Smooth muscle cell (in vitro differentiated cells): Measurements from ENCODE around the gene FBN3. TPM values are rescaled to one million over a fixed set of nuclear protein-coding genes. Genes with fewer than 3 reads are reported as not detected.

ENCODE experiments used
- DNase-seq: peaks from one replicate; lab custom pipeline; 2025; ENCODE audit not compliant: unreplicated experiment; lab: John Stamatoyannopoulos, UW
- H2AFZ ChIP-seq: fragments of 200-600 bp; sonication (generic); 2 replicates; pipeline ENCODE4 v1.6.0; 2016; ENCODE audit warnings: antibody characterized with exemption, low read depth, mild to moderate bottlenecking
- H3F3A ChIP-seq: fragments of 200-600 bp; sonication (generic); 2 replicates; pipeline ENCODE4 v1.6.0; 2017; ENCODE audit warnings: antibody characterized with exemption, low read depth
- H3K27ac ChIP-seq: fragments of 200-600 bp; sonication (generic); 2 replicates; pipeline ENCODE4 v1.5.1; 2016; ENCODE audit warnings: low read depth, mild to moderate bottlenecking
- H3K27me3 ChIP-seq: fragments of 200-600 bp; sonication (generic); 2 replicates; pipeline ENCODE4 v1.6.1; 2016; ENCODE audit warnings: low read depth, mild to moderate bottlenecking
- H3K36me3 ChIP-seq: fragments of 200-600 bp; sonication (generic); 2 replicates; pipeline ENCODE4 v1.5.1; 2016; ENCODE audit warnings: low read depth
- H3K4me1 ChIP-seq: fragments of 200-600 bp; sonication (generic); 2 replicates; pipeline ENCODE4 v1.5.1; 2016; ENCODE audit warnings: low read depth
- H3K4me2 ChIP-seq: fragments of 200-600 bp; sonication (generic); 2 replicates; pipeline ENCODE4 v1.6.0; 2016; ENCODE audit warnings: mild to moderate bottlenecking
- H3K4me3 ChIP-seq: fragments of 200-600 bp; sonication (generic); 2 replicates; pipeline ENCODE4 v1.5.1; 2016; ENCODE audit warnings: mild to moderate bottlenecking
- H3K79me2 ChIP-seq: fragments of 200-600 bp; sonication (generic); 2 replicates; pipeline ENCODE4 v1.6.0; 2016; ENCODE audit warnings: low read depth, mild to moderate bottlenecking
- H3K9ac ChIP-seq: fragments of 200-600 bp; sonication (generic); 2 replicates; pipeline ENCODE4 v1.6.0; 2016; ENCODE audit warnings: low read depth
- H3K9me3 ChIP-seq: fragments of 200-600 bp; sonication (generic); replicated peaks from 2 replicates; pipeline ENCODE4 v1.5.1; 2016; ENCODE audit warnings: low read depth
- H4K20me1 ChIP-seq: fragments of 200-600 bp; sonication (generic); 2 replicates; pipeline ENCODE4 v1.6.0; 2016; ENCODE audit warnings: low read depth
- CTCF ChIP-seq: fragments of 200-600 bp; sonication (generic); IDR thresholded peaks from 2 replicates; pipeline ENCODE4 v1.5.1; 2017; ENCODE audit warnings: borderline replicate concordance, mild to moderate bottlenecking, antibody characterized with exemption; ENCODE audit not compliant: insufficient read depth, poor library complexity, severe bottlenecking
- WGBS: methylation state at CpG from one replicate; pipeline ENCODE4 v1.1.7; 2016; ENCODE audit warnings: low lambda C conversion rate; 5-methylcytosine and 5-hydroxymethylcytosine counted together
- polyA plus RNA-seq: library from polyadenylated mRNA; unstranded; fragments of >200 nt; fragmentation: Nextera tagmentation; extraction: Ambion mirVana; gene quantifications from 2 replicates; pipeline ENCODE4 v1.2.1, GENCODE V29; 2016
- total RNA-seq: library from RNA; depleted of rRNA; stranded (reverse); fragments of >200 nt; gene quantifications from 2 replicates; pipeline ENCODE4 v1.2.3, GENCODE V29; 2014

The FBN3 gene
- total and polyA plus RNA-seq, 2 experiments from 2014 or later, result not detected

GRCh38 chr19:8180018-8180417, 30.6 kb upstream of the FBN3 start:
- TF ChIP-seq CTCF, result no peak
- H3K79me2 ChIP-seq, result no peaks in the 10 kb centered on the region
- DNase-seq, result no peak
- no peak overlapping the region for H3K4me2 ChIP-seq
- WGBS, result 90% methylated on average over 6 of the region's 6 CpGs
- no peaks in the 10 kb centered on the region for H3K9me3 ChIP-seq
- no peak overlapping the region for H2AFZ ChIP-seq
- no peak overlapping the region for H3K27ac ChIP-seq
- no peak overlapping the region for H3K9ac ChIP-seq
- H3F3A ChIP-seq, result no peaks in the 10 kb centered on the region
- no peaks in the 10 kb centered on the region for H4K20me1 ChIP-seq
- H3K27me3 ChIP-seq, result no peaks in the 10 kb centered on the region
- no peaks in the 10 kb centered on the region for H3K36me3 ChIP-seq
- H3K4me3 ChIP-seq, result no peak overlapping the region
- no peaks in the 10 kb centered on the region for H3K4me1 ChIP-seq

- H2AFZ ChIP-seq, result no peak overlapping the region
These were observed 25.3 kb upstream of the FBN3 start for GRCh38 chr19:8174706-8175105.

GRCh38 chr19:8168537-8168936, 19.1 kb upstream of the FBN3 start:
- Histone ChIP-seq H3K4me3 (no peak overlapping the region), H2AFZ (no peak overlapping the region), H4K20me1 (no peaks in the 10 kb centered on the region), H3K27me3 (no peaks in the 10 kb centered on the region), H3K27ac (no peak overlapping the region), H3K4me1 (no peaks in the 10 kb centered on the region), H3K4me2 (no peak overlapping the region), H3K9me3 (no peaks in the 10 kb centered on the region), H3K79me2 (no peaks in the 10 kb centered on the region), H3F3A (no peaks in the 10 kb centered on the region), H3K9ac (no peak overlapping the region), H3K36me3 (no peaks in the 10 kb centered on the region)
- TF ChIP-seq CTCF, result no peak
- DNase-seq, result no peak
- 96% methylated on average over 7 of the region's 7 CpGs for WGBS

More at GRCh38 chr19:8174706-8175105, 25.3 kb upstream of the FBN3 start:
- no peak for TF ChIP-seq CTCF
- Histone ChIP-seq H4K20me1 (no peaks in the 10 kb centered on the region), H3K27ac (no peak overlapping the region), H3K9me3 (no peaks in the 10 kb centered on the region), H3K36me3 (no peaks in the 10 kb centered on the region), H3K9ac (no peak overlapping the region), H3K27me3 (no peaks in the 10 kb centered on the region), H3K79me2 (no peaks in the 10 kb centered on the region), H3K4me3 (no peak overlapping the region), H3F3A (no peaks in the 10 kb centered on the region), H3K4me2 (no peak overlapping the region), H3K4me1 (no peaks in the 10 kb centered on the region)
- WGBS, result 79% methylated on average over 9 of the region's 9 CpGs
- DNase-seq, result no peak

GRCh38 chr19:8167985-8168384, 18.6 kb upstream of the FBN3 start:
- H3K4me3 ChIP-seq, result no peak overlapping the region
- H3K27me3 ChIP-seq, result no peaks in the 10 kb centered on the region
- H3K9me3 ChIP-seq, result no peaks in the 10 kb centered on the region
- H2AFZ ChIP-seq, result no peak overlapping the region
- no peak overlapping the region for H3K9ac ChIP-seq
- no peak overlapping the region for H3K4me2 ChIP-seq
- H3K36me3 ChIP-seq, result no peaks in the 10 kb centered on the region
- no peaks in the 10 kb centered on the region for H3F3A ChIP-seq
- 80% methylated on average over 6 of the region's 6 CpGs for WGBS
- no peaks in the 10 kb centered on the region for H4K20me1 ChIP-seq
- no peak for TF ChIP-seq CTCF
- no peaks in the 10 kb centered on the region for H3K79me2 ChIP-seq
- no peak overlapping the region for H3K27ac ChIP-seq
- no peaks in the 10 kb centered on the region for H3K4me1 ChIP-seq
- DNase-seq, result no peak
